Activated CD8-positive, alpha-beta memory T cell treated with anti-CD3 and anti-CD28 coated beads for 4 hours (primary cell): ENCODE data around the gene SELENOK.
A peak's percentile ranks its signal among the peaks of the same experiment; 100 is the strongest.
"Not testable (repeated sequence)": the region's sequence is repeated elsewhere in the genome, so short reads cannot be mapped to it uniquely, and the experiment has no call there.

ENCODE experiments used
- DNase-seq, 2 donors: peaks; one replicate each; pipeline ENCODE4 v3.0.0-alpha.2; 2020; ENCODE audit warnings: low read depth in 2 of 2

Gene SELENOK

GRCh38 chr3:53891497-53892285 is at the start of gene SELENOK:
Gene SELENOK (minus strand): TSS chr3:53891859.
- peak; percentile 96 for DNase-seq

GRCh38 chr3:53941184-53941583 is 49.5 kb upstream of the SELENOK start:
- DNase-seq: no peak

GRCh38 chr3:53940623-53941022 is 49.0 kb upstream of the SELENOK start:
- DNase-seq: no peak

- no peak for DNase-seq
Observed at GRCh38 chr3:53939813-53940212, 48.2 kb upstream of the SELENOK start.

- DNase-seq: no peak
Observed at GRCh38 chr3:53939086-53939582, 47.5 kb upstream of the SELENOK start.

GRCh38 chr3:53938645-53939044 is 47.0 kb upstream of the SELENOK start:
- DNase-seq: no peak

GRCh38 chr3:53936347-53936746 is 44.7 kb upstream of the SELENOK start:
- no peak for DNase-seq

GRCh38 chr3:53935283-53935901 is 43.7 kb upstream of the SELENOK start:
- DNase-seq: no peak

GRCh38 chr3:53927208-53927872 is 35.7 kb upstream of the SELENOK start:
- not testable (repeated sequence) for DNase-seq

- DNase-seq: no peak
Observed at GRCh38 chr3:53921296-53921695, 29.6 kb upstream of the SELENOK start.

- no peak for DNase-seq
Observed at GRCh38 chr3:53919741-53920140, 28.1 kb upstream of the SELENOK start.

- DNase-seq: no peak
Observed at GRCh38 chr3:53913401-53913800, 21.7 kb upstream of the SELENOK start.

GRCh38 chr3:53902711-53903110 is 11.1 kb upstream of the SELENOK start:
- DNase-seq: no peak

GRCh38 chr3:53902067-53902466 is 10.4 kb upstream of the SELENOK start:
- no peak for DNase-seq

GRCh38 chr3:53900666-53901331 is 9.1 kb upstream of the SELENOK start:
- DNase-seq: no peak

- no peak for DNase-seq
Observed at GRCh38 chr3:53899750-53900149, 8.1 kb upstream of the SELENOK start.

GRCh38 chr3:53892286-53892637 is 603 bp upstream of the SELENOK start:
- DNase-seq: no peak

- DNase-seq: peak; percentile 6 to 13
Observed at GRCh38 chr3:53890726-53891475, 758 bp downstream of the SELENOK start.

GRCh38 chr3:53888232-53888631 is 3.4 kb downstream of the SELENOK start:
- no peak for DNase-seq

- no peak for DNase-seq
Observed at GRCh38 chr3:53887446-53887845, 4.2 kb downstream of the SELENOK start.

GRCh38 chr3:53885239-53885638 is 6.4 kb downstream of the SELENOK start:
- no peak for DNase-seq
